OCI-LY3 (cell line): ENCODE measurements around the gene PRPF39.

Experiments
- CTCF ChIP-seq: fragments of 200-600, 300-600 bp; sonication (generic); IDR thresholded peaks from 2 replicates; pipeline ENCODE4 v1.5.1; 2014; ENCODE audit warnings: antibody characterized with exemption, low read length, low read depth
- EZH2phosphoT487 ChIP-seq: fragments of 200-600 bp; shearing (Covaris generic); IDR thresholded peaks from 2 replicates; pipeline ENCODE4 v1.6.1; 2018; ENCODE audit warnings: antibody characterized with exemption, mixed run types, low read depth

- TF ChIP-seq CTCF (no peak), EZH2phosphoT487 (no peak)
Measured at GRCh38 chr14:45089813-45090212, 5.9 kb downstream of the PRPF39 start.
